ENCODE results near the gene TALDO1. TPM values are rescaled to one million over a fixed set of nuclear protein-coding genes. Genes with fewer than 3 reads are reported as not detected.

Gene TALDO1
- total RNA-seq, 1 donor, result 141 TPM

GRCh38 chr11:706957-707816 lies 40.1 kb upstream of the TALDO1 start:
- peaks cover 13% of the 10 kb centered on the region for H3K27me3 ChIP-seq (ENCODE audit: insufficient read depth, low read length)
- peaks cover 14% of the 10 kb centered on the region for H3K4me1 ChIP-seq (ENCODE audit: insufficient read depth, low read length)
- H3K9me3 ChIP-seq (ENCODE audit: low read depth, low read length), result no peaks in the 10 kb centered on the region
- H3K4me3 ChIP-seq (ENCODE audit: low read length), result no peak overlapping the region

GRCh38 chr11:707817-708420 lies 39.3 kb upstream of the TALDO1 start:
- Histone ChIP-seq H3K4me1 (ENCODE audit: insufficient read depth, low read length) (peaks cover 9% of the 10 kb centered on the region), H3K27me3 (ENCODE audit: insufficient read depth, low read length) (peaks cover 13% of the 10 kb centered on the region), H3K4me3 (ENCODE audit: low read length) (no peak overlapping the region), H3K9me3 (ENCODE audit: low read depth, low read length) (no peaks in the 10 kb centered on the region)

- Histone ChIP-seq H3K9me3 (ENCODE audit: low read depth, low read length) (no peaks in the 10 kb centered on the region), H3K4me1 (ENCODE audit: insufficient read depth, low read length) (peaks cover 6% of the 10 kb centered on the region), H3K27me3 (ENCODE audit: insufficient read depth, low read length) (peaks cover 13% of the 10 kb centered on the region), H3K4me3 (ENCODE audit: low read length) (no peak overlapping the region)
These were observed 38.8 kb upstream of the TALDO1 start for GRCh38 chr11:708511-708910.

- no peaks in the 10 kb centered on the region for H3K9me3 ChIP-seq (ENCODE audit: low read depth, low read length)
- peaks cover 13% of the 10 kb centered on the region for H3K27me3 ChIP-seq (ENCODE audit: insufficient read depth, low read length)
- H3K4me1 ChIP-seq (ENCODE audit: insufficient read depth, low read length), result peaks cover 6% of the 10 kb centered on the region
- H3K4me3 ChIP-seq (ENCODE audit: low read length), result no peak overlapping the region
These were observed 37.9 kb upstream of the TALDO1 start for GRCh38 chr11:709109-709997.

- H3K4me3 ChIP-seq (ENCODE audit: low read length), result no peak overlapping the region
- peaks cover 2% of the 10 kb centered on the region for H3K27me3 ChIP-seq (ENCODE audit: insufficient read depth, low read length)
These were observed 32.8 kb upstream of the TALDO1 start for GRCh38 chr11:714436-714835.

GRCh38 chr11:719214-720016 lies 27.8 kb upstream of the TALDO1 start:
- peaks cover 17% of the 10 kb centered on the region for H3K4me1 ChIP-seq (ENCODE audit: insufficient read depth, low read length)
- no peaks in the 10 kb centered on the region for H3K9me3 ChIP-seq (ENCODE audit: low read depth, low read length)
- no peak overlapping the region for H3K4me3 ChIP-seq (ENCODE audit: low read length)
- peaks cover 7% of the 10 kb centered on the region for H3K27me3 ChIP-seq (ENCODE audit: insufficient read depth, low read length)

More at GRCh38 chr11:714436-714835, 32.8 kb upstream of the TALDO1 start:
- Histone ChIP-seq H3K9me3 (ENCODE audit: low read depth, low read length) (no peaks in the 10 kb centered on the region), H3K4me1 (ENCODE audit: insufficient read depth, low read length) (no peaks in the 10 kb centered on the region)

- Histone ChIP-seq H3K9me3 (ENCODE audit: low read depth, low read length) (no peaks in the 10 kb centered on the region), H3K4me3 (ENCODE audit: low read length) (no peak overlapping the region), H3K4me1 (ENCODE audit: insufficient read depth, low read length) (peaks cover 17% of the 10 kb centered on the region), H3K27me3 (ENCODE audit: insufficient read depth, low read length) (peaks cover 7% of the 10 kb centered on the region)
These were observed 27.1 kb upstream of the TALDO1 start for GRCh38 chr11:720017-720641.

GRCh38 chr11:720642-721246 lies 26.5 kb upstream of the TALDO1 start:
- H3K4me1 ChIP-seq (ENCODE audit: insufficient read depth, low read length), result peaks cover 21% of the 10 kb centered on the region
- no peaks in the 10 kb centered on the region for H3K9me3 ChIP-seq (ENCODE audit: low read depth, low read length)
- no peak overlapping the region for H3K4me3 ChIP-seq (ENCODE audit: low read length)
- H3K27me3 ChIP-seq (ENCODE audit: insufficient read depth, low read length), result peaks cover 7% of the 10 kb centered on the region

GRCh38 chr11:721247-721740 lies 26.0 kb upstream of the TALDO1 start:
- no peak overlapping the region for H3K4me3 ChIP-seq (ENCODE audit: low read length)
- H3K4me1 ChIP-seq (ENCODE audit: insufficient read depth, low read length), result peaks cover 23% of the 10 kb centered on the region
- peaks cover 7% of the 10 kb centered on the region for H3K27me3 ChIP-seq (ENCODE audit: insufficient read depth, low read length)
- no peaks in the 10 kb centered on the region for H3K9me3 ChIP-seq (ENCODE audit: low read depth, low read length)

GRCh38 chr11:721741-722345 lies 25.4 kb upstream of the TALDO1 start:
- Histone ChIP-seq H3K4me3 (ENCODE audit: low read length) (no peak overlapping the region), H3K27me3 (ENCODE audit: insufficient read depth, low read length) (peaks cover 7% of the 10 kb centered on the region), H3K4me1 (ENCODE audit: insufficient read depth, low read length) (peaks cover 28% of the 10 kb centered on the region), H3K9me3 (ENCODE audit: low read depth, low read length) (no peaks in the 10 kb centered on the region)

- peaks cover 33% of the 10 kb centered on the region for H3K4me1 ChIP-seq (ENCODE audit: insufficient read depth, low read length)
- no peak overlapping the region for H3K4me3 ChIP-seq (ENCODE audit: low read length)
- no peaks in the 10 kb centered on the region for H3K9me3 ChIP-seq (ENCODE audit: low read depth, low read length)
- peaks cover 7% of the 10 kb centered on the region for H3K27me3 ChIP-seq (ENCODE audit: insufficient read depth, low read length)
These were observed 24.9 kb upstream of the TALDO1 start for GRCh38 chr11:722346-722811.

- Histone ChIP-seq H3K27me3 (ENCODE audit: insufficient read depth, low read length) (peaks cover 7% of the 10 kb centered on the region), H3K4me1 (ENCODE audit: insufficient read depth, low read length) (peaks cover 41% of the 10 kb centered on the region), H3K9me3 (ENCODE audit: low read depth, low read length) (no peaks in the 10 kb centered on the region), H3K4me3 (ENCODE audit: low read length) (no peak overlapping the region)
These were observed 24.0 kb upstream of the TALDO1 start for GRCh38 chr11:723120-723883.
